Vagina (tissue), 2 donors: ENCODE measurements around the gene CNTD1. TPM values are rescaled to one million over a fixed set of nuclear protein-coding genes. Genes with fewer than 3 reads are reported as not detected.
A peak's percentile ranks its signal among the peaks of the same experiment; 100 is the strongest.

Source experiments
- DNase-seq, 2 donors: peaks; one replicate each; pipeline ENCODE4 v3.0.0-alpha.2; 2017; ENCODE audit errors: extremely low spot score in 2 of 2
- H3K27ac ChIP-seq: fragments of 200-600 bp; sonication (generic); one replicate; pipeline ENCODE4 v1.5.1; 2019
- H3K27me3 ChIP-seq: fragments of 200-600 bp; sonication (generic); one replicate; pipeline ENCODE4 v1.5.1; 2019
- H3K36me3 ChIP-seq, 2 donors: fragments of 200-600 bp; sonication (generic); one replicate each; pipeline ENCODE4 v1.5.1; 2017 to 2019
- H3K4me1 ChIP-seq: fragments of 200-600 bp; sonication (generic); one replicate; pipeline ENCODE4 v1.5.1; 2019
- H3K4me3 ChIP-seq, 2 donors: fragments of 200-600 bp; sonication (generic); 1 replicate in 1 of 2; 2 replicates in 1 of 2; pipeline ENCODE4 v1.5.1; 2016 to 2019
- H3K9me3 ChIP-seq: fragments of 200-600 bp; sonication (generic); one replicate; pipeline ENCODE4 v1.5.1; 2019
- POLR2A ChIP-seq, 2 donors: fragments of 450-650 bp; IDR thresholded peaks; one replicate each; pipeline ENCODE4 v1.6.1; 2017; ENCODE audit warnings: antibody characterized with exemption in 2 of 2, mild to moderate bottlenecking in 2 of 2, moderate library complexity in 2 of 2
- POLR2AphosphoS5 ChIP-seq, 2 donors: sonication (generic); formaldehyde crosslinking; IDR thresholded peaks; one replicate each; pipeline ENCODE4 v1.9.0; 2017; ENCODE audit warnings: antibody characterized with exemption in 2 of 2, mild to moderate bottlenecking in 2 of 2, low read depth in 1 of 2; ENCODE audit not compliant: insufficient read depth in 1 of 2
- intact Hi-C: fragments of 100-400 bp; cut with DNase I; formaldehyde crosslinking; loops from one replicate; pipeline ENCODE4 v1.15.1; 2023
- total RNA-seq: library from RNA; depleted of rRNA; stranded (reverse); fragments of >200 nt; gene quantifications from one replicate; pipeline ENCODE4 v1.2.3, GENCODE V29; 2016
- TF ChIP-seq, protein P1 (sequence below), 3 experiments: fragments of 450-650 bp in 2 of 3; fragments of 200-600 bp in 1 of 3; sonication (generic) in 1 of 3; IDR thresholded peaks; one replicate each; pipeline ENCODE4 v1.5.1; 2017 to 2019; ENCODE audit warnings: antibody characterized with exemption in 3 of 3, mild to moderate bottlenecking in 2 of 3, moderate library complexity in 2 of 3

Gene CNTD1
- total RNA-seq, 1 donor from 2014 or later = not detected

DNA sequence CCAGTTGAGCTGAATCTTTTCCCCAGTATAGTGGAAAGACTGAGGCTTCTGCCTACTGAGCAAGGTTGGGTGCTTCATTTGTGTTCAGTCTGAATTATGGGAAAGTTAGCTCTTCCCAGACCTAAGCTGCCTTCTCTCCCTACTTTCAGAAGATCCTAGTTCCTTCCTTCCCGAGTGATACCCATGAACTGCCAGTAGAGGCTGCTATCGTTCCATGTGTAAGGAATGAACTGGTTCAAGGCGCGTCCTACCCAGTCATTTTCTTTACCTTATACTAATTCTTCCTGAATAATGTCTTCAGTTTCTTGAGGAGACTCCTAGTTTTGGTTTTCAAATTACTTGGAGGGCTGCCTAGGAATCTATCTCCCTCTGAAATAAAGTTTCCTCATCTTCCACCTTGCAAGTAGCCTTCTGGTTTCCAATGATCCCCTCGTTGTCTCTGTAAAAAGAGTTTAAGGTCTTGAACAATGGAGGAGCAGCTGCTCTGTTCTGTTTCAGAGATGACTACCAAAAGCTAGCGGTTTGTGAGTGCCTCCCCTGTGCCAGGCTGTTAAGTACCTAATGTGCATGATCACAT is 44.8 kb downstream of the CNTD1 start:
- no peak overlapping the region for H3K27ac ChIP-seq
- intact Hi-C loops = no loop called here
- no peaks in the 10 kb centered on the region for H3K9me3 ChIP-seq
- H3K36me3 ChIP-seq = peaks cover 0 to 58% of the 10 kb centered on the region in 2 donors
- H3K4me3 ChIP-seq = no peak overlapping the region
- no peak for TF ChIP-seq POLR2A (IDR thresholded peaks at IDR 0.05)
- TF ChIP-seq POLR2AphosphoS5 (IDR thresholded peaks at IDR 0.05; ENCODE audit: insufficient read depth in 1 of 2, low read depth in 1 of 2) = peak in 1 of 2 donors; percentile 14
- TF ChIP-seq, protein P1, sequence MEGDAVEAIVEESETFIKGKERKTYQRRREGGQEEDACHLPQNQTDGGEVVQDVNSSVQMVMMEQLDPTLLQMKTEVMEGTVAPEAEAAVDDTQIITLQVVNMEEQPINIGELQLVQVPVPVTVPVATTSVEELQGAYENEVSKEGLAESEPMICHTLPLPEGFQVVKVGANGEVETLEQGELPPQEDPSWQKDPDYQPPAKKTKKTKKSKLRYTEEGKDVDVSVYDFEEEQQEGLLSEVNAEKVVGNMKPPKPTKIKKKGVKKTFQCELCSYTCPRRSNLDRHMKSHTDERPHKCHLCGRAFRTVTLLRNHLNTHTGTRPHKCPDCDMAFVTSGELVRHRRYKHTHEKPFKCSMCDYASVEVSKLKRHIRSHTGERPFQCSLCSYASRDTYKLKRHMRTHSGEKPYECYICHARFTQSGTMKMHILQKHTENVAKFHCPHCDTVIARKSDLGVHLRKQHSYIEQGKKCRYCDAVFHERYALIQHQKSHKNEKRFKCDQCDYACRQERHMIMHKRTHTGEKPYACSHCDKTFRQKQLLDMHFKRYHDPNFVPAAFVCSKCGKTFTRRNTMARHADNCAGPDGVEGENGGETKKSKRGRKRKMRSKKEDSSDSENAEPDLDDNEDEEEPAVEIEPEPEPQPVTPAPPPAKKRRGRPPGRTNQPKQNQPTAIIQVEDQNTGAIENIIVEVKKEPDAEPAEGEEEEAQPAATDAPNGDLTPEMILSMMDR (IDR thresholded peaks at IDR 0.05) = peak; percentile 68 to 81 (median 70)
- peaks cover 7% of the 10 kb centered on the region for H3K4me1 ChIP-seq
- no peaks in the 10 kb centered on the region for H3K27me3 ChIP-seq
- DNase-seq = no peak

DNA sequence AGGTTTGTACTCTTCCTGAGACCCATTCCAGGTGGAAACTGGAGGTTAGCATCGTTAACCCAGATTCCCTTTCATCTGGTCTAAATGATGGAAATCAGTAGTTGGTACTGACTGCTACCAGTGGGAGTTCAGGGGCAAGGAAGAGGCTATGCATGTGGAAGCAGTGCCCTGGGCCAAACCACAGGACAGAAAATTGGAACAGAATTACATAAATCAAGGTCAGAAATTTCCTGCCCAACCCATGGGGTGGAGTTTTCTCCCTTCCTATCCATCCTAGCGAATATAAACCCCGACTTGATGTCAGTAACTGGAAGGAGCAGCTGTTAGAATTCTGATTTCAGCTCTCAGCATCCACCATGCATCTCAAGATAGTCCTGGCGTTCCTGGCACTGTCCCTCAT is 45.6 kb downstream of the CNTD1 start, which contains the start of gene AOC2:
TSS of gene AOC2 (plus strand) at position 310 of the 400 bp plus-strand sequence. CDS start at position 357, 47 bp downstream.
- Histone ChIP-seq H3K36me3 (peaks cover 0 to 50% of the 10 kb centered on the region in 2 donors), H3K9me3 (no peaks in the 10 kb centered on the region), H3K27ac (no peak within 1 kb of the TSS), H3K4me3 (no peak within 1 kb of the TSS), H3K27me3 (no peaks in the 10 kb centered on the region), H3K4me1 (peaks cover 7% of the 10 kb centered on the region)
- no peak for DNase-seq
- TF ChIP-seq POLR2A (IDR thresholded peaks at IDR 0.05) (no peak), POLR2AphosphoS5 (IDR thresholded peaks at IDR 0.05; ENCODE audit: insufficient read depth in 1 of 2, low read depth in 1 of 2) (no peak)
- TF ChIP-seq, protein P1 (IDR thresholded peaks at IDR 0.05) = no peak
- intact Hi-C loops = no loop called here

DNA sequence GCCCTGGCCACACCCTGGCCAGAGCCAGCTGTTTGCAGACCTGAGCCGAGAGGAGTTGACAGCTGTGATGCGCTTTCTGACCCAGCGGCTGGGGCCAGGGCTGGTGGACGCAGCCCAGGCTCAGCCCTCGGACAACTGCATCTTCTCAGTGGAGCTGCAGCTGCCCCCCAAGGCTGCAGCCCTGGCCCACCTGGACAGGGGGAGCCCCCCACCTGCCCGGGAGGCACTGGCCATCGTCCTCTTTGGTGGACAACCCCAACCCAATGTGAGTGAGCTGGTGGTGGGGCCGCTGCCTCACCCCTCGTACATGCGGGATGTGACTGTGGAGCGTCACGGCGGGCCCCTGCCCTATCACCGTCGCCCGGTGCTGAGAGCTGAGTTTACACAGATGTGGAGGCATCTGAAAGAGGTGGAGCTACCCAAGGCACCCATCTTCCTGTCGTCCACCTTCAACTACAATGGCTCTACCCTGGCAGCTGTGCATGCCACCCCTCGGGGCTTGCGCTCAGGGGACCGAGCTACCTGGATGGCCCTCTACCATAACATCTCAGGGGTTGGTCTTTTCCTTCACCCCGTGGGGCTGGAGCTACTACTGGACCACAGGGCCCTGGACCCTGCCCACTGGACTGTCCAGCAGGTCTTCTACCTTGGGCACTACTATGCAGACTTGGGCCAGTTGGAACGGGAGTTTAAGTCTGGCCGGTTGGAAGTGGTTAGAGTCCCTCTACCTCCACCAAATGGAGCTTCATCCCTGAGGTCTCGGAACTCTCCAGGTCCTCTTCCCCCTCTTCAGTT is 46.3 kb downstream of the CNTD1 start:
- H3K36me3 ChIP-seq = peaks cover 0 to 43% of the 10 kb centered on the region in 2 donors
- H3K9me3 ChIP-seq = no peaks in the 10 kb centered on the region
- H3K4me3 ChIP-seq = no peak overlapping the region
- H3K27ac ChIP-seq = no peak overlapping the region
- intact Hi-C loops = no loop called here
- no peak for DNase-seq
- H3K27me3 ChIP-seq = no peaks in the 10 kb centered on the region
- TF ChIP-seq POLR2AphosphoS5 (IDR thresholded peaks at IDR 0.05; ENCODE audit: insufficient read depth in 1 of 2, low read depth in 1 of 2) (no peak), POLR2A (IDR thresholded peaks at IDR 0.05) (no peak)
- TF ChIP-seq, protein P1 (IDR thresholded peaks at IDR 0.05) = no peak
- peaks cover 13% of the 10 kb centered on the region for H3K4me1 ChIP-seq

DNA sequence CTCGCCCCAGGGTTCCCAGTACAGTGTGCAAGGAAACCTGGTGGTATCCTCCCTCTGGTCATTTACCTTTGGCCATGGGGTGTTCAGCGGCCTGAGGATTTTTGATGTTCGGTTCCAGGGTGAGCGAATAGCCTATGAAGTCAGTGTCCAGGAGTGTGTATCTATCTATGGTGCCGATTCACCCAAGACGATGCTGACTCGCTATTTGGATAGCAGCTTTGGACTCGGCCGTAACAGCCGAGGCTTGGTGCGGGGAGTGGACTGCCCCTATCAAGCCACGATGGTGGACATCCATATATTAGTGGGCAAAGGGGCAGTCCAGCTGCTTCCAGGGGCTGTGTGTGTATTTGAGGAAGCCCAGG is 46.9 kb downstream of the CNTD1 start:
- H3K4me3 ChIP-seq = no peak overlapping the region
- peaks cover 19% of the 10 kb centered on the region for H3K4me1 ChIP-seq
- no peak overlapping the region for H3K27ac ChIP-seq
- peaks cover 0 to 37% of the 10 kb centered on the region in 2 donors for H3K36me3 ChIP-seq
- TF ChIP-seq POLR2AphosphoS5 (IDR thresholded peaks at IDR 0.05; ENCODE audit: insufficient read depth in 1 of 2, low read depth in 1 of 2) (no peak), POLR2A (IDR thresholded peaks at IDR 0.05) (no peak)
- TF ChIP-seq, protein P1 (IDR thresholded peaks at IDR 0.05) = no peak
- intact Hi-C loops = no loop called here
- H3K9me3 ChIP-seq = no peaks in the 10 kb centered on the region
- no peaks in the 10 kb centered on the region for H3K27me3 ChIP-seq
- DNase-seq = no peak
